Activated naive CD8-positive, alpha-beta T cell treated with anti-CD3 and anti-CD28 coated beads, Interleukin-2, amount 50 U/mL, for 24 hours (primary cell): Measurements from ENCODE around the gene DIPK1A.
A peak's percentile ranks its signal among the peaks of the same experiment; 100 is the strongest.
"Not testable (repeated sequence)": the region's sequence is repeated elsewhere in the genome, so short reads cannot be mapped to it uniquely, and the experiment has no call there.

ENCODE experiments used
- ATAC-seq: fragments of 150-1000 bp; cut with Tn5 transposase; one replicate; pipeline ENCODE4 v1.10.0; 2021
- DNase-seq: peaks from one replicate; pipeline ENCODE4 v3.0.0; 2021
- H3K27ac Mint-ChIP-seq: one replicate; pipeline ENCODE4 v1.8.0; 2021; ENCODE audit warnings: mild to moderate bottlenecking, mixed read lengths
- H3K27me3 Mint-ChIP-seq: one replicate; pipeline ENCODE4 v1.8.0; 2021; ENCODE audit warnings: mixed read lengths
- H3K36me3 Mint-ChIP-seq: one replicate; pipeline ENCODE4 v1.8.0; 2021; ENCODE audit warnings: low read depth, mixed read lengths
- H3K4me1 Mint-ChIP-seq: one replicate; pipeline ENCODE4 v1.8.0; 2021; ENCODE audit warnings: mixed read lengths
- H3K4me3 Mint-ChIP-seq: one replicate; pipeline ENCODE4 v1.8.0; 2021; ENCODE audit warnings: mild to moderate bottlenecking, moderate library complexity, mixed read lengths
- H3K9me3 Mint-ChIP-seq: one replicate; pipeline ENCODE4 v1.8.0; 2021; ENCODE audit warnings: mixed read lengths

Gene DIPK1A

GRCh38 chr1:92992054-92992453 is 30.8 kb upstream of the DIPK1A start:
- peaks cover 61% of the 10 kb centered on the region for H3K4me1 Mint-ChIP-seq
- no peak for ATAC-seq
- H3K27me3 Mint-ChIP-seq = no peaks in the 10 kb centered on the region
- DNase-seq = no peak
- no peaks in the 10 kb centered on the region for H3K9me3 Mint-ChIP-seq
- H3K36me3 Mint-ChIP-seq = no peaks in the 10 kb centered on the region
- H3K27ac Mint-ChIP-seq = peak overlapping the region; percentile 61
- no peak overlapping the region for H3K4me3 Mint-ChIP-seq

DNA sequence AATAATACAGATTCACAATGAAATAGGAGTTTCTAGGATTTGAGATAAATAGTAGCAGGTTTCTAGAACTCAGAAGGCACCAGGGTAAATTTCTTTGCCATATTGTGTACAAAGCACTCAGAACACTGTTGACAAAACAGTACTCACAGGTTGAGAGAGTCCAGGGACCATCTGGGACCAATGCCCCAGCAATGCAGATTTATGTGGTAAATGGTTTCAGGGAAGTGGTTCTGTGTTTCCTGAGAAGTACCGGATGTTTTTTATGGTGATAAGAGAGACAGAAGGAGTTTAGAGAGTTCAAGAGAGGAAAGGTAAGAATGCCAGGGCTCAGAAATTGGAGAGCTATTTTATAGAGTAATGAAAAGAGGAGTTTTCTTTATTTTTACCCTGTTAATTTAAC is 29.6 kb upstream of the DIPK1A start:
- DNase-seq (no peak), ATAC-seq (peak; percentile 46)
- Mint-ChIP-seq H3K9me3 (no peaks in the 10 kb centered on the region), H3K4me1 (peaks cover 62% of the 10 kb centered on the region), H3K27me3 (no peaks in the 10 kb centered on the region), H3K27ac (peak overlapping the region; percentile 79), H3K4me3 (peak overlapping the region; percentile 32), H3K36me3 (no peaks in the 10 kb centered on the region)

DNA sequence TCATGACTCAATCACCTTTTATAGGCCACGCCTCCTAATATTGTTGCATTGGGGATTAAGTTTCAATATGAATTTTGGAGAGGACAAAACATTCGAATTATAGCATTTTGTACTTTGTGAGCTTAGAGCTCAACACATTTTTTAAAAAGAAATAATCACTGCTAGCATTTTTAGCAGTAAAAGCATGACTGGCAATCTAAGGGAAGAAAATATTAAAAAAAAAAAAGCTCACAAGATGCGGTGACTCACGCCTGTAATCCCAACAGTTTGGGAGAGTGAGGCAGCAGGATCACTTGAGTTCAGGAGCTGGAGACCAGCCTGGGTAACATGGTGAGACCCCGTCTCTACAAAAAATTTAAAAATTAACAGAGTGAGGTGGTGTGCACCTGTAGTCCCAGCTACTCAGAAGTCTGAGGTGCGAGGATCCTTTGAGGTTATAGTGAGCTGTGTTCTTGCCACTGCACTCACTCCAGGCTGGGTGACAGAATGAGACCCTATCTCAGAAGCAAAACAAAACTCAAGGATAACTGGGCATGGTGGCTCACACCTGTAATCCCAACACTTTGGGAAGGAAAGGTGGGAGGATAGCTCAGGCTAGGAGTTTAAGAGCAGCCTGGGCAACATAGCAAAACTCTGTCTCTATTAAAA is 28.8 kb upstream of the DIPK1A start:
- DNase-seq (no peak), ATAC-seq (no peak)
- peaks cover 4% of the 10 kb centered on the region for H3K36me3 Mint-ChIP-seq
- H3K9me3 Mint-ChIP-seq = no peaks in the 10 kb centered on the region
- peak overlapping the region; percentile 79 for H3K27ac Mint-ChIP-seq
- peak overlapping the region; percentile 14 for H3K4me3 Mint-ChIP-seq
- no peaks in the 10 kb centered on the region for H3K27me3 Mint-ChIP-seq
- peaks cover 66% of the 10 kb centered on the region for H3K4me1 Mint-ChIP-seq

GRCh38 chr1:92989253-92989652 is 28.0 kb upstream of the DIPK1A start:
- no peak overlapping the region for H3K4me3 Mint-ChIP-seq
- H3K27me3 Mint-ChIP-seq = no peaks in the 10 kb centered on the region
- H3K36me3 Mint-ChIP-seq = peaks cover 4% of the 10 kb centered on the region
- no peaks in the 10 kb centered on the region for H3K9me3 Mint-ChIP-seq
- H3K4me1 Mint-ChIP-seq = peaks cover 71% of the 10 kb centered on the region
- peak; percentile 63 for ATAC-seq
- DNase-seq = no peak
- peak overlapping the region; percentile 50 for H3K27ac Mint-ChIP-seq

DNA sequence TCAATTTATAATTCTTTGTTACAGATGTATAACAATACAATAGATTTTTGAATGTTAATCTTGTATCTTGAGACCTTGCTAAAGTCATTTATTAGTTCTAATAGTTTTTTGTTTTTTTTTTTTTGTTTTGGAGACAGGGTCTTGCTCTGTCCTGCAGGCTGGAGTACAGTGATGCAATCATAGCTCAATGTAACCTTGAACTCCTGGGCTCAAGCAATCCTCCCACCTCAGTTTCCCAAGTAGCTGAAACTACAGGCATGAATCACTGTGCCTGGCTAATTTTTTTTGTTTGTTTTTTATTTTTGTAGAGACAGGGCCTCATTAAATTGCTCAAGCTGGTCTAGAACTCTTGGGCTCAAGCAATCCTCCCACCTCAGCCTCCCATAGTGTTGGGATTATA is 26.2 kb upstream of the DIPK1A start:
- ATAC-seq = no peak
- H3K27ac Mint-ChIP-seq = no peak overlapping the region
- peaks cover 56% of the 10 kb centered on the region for H3K4me1 Mint-ChIP-seq

GRCh38 chr1:92985101-92985500 is 23.8 kb upstream of the DIPK1A start:
- H3K36me3 Mint-ChIP-seq = peaks cover 11% of the 10 kb centered on the region
- peaks cover 4% of the 10 kb centered on the region for H3K9me3 Mint-ChIP-seq
- peaks cover 56% of the 10 kb centered on the region for H3K4me1 Mint-ChIP-seq
- DNase-seq (no peak), ATAC-seq (no peak)
- no peak overlapping the region for H3K4me3 Mint-ChIP-seq
- H3K27me3 Mint-ChIP-seq = no peaks in the 10 kb centered on the region
- H3K27ac Mint-ChIP-seq = no peak overlapping the region

More for the DNA sequence above, 26.2 kb upstream of the DIPK1A start:
- Mint-ChIP-seq H3K9me3 (peaks cover 4% of the 10 kb centered on the region), H3K4me3 (no peak overlapping the region), H3K36me3 (peaks cover 7% of the 10 kb centered on the region), H3K27me3 (no peaks in the 10 kb centered on the region)
- no peak for DNase-seq

DNA sequence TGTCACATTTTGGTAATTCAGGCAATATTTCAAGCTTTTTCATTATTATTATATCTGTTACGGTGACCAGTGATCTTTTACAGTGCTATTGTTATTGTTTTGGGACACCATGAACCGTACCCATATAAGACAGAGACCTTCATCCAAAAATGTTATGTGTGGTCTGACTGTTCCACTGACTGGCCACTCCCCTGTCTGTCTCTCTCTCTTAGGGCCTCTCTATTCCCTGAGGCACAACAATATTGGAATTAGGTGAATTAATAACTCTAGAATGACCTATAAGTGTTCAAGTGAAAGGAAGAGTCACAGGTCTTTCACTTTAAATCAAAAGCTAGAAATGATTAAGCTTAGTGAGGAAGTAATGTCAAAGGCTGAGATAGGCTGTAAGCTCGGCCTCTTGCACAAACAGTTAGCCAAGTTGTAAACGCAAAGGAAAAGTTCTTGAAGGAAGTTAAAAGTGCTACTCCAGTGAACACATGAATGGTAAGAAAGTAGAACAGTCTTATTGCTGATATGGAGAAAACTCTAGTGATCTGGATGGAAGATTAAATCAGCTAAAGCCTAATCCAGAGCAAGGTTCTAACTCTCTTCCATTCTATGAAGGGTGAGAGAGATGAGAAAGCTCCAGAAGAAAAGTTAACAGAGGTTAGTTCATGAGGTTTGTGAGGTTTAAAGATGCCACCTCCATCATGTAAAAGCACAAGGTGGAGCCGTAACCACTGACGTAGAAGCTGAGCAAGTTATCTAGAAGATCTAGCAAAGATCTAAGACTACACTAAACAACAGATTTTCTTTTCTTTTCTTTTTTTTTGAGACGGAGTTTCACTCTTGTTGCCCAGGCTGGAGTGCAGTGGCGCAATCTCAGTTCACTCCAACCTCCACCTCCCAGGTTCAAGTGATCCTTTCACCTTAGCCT is 19.7 kb upstream of the DIPK1A start:
- no peak for DNase-seq
- peak overlapping the region; percentile 56 for H3K4me3 Mint-ChIP-seq
- peaks cover 4% of the 10 kb centered on the region for H3K9me3 Mint-ChIP-seq
- H3K4me1 Mint-ChIP-seq = peaks cover 67% of the 10 kb centered on the region
- peaks cover 11% of the 10 kb centered on the region for H3K36me3 Mint-ChIP-seq
- peak; percentile 50 for ATAC-seq
- peak overlapping the region; percentile 96 for H3K27ac Mint-ChIP-seq
- no peaks in the 10 kb centered on the region for H3K27me3 Mint-ChIP-seq

- no peaks in the 10 kb centered on the region for H3K27me3 Mint-ChIP-seq
- DNase-seq = peak; percentile 45
- peaks cover 90% of the 10 kb centered on the region for H3K4me1 Mint-ChIP-seq
- peak; percentile 18 for ATAC-seq
- no peaks in the 10 kb centered on the region for H3K9me3 Mint-ChIP-seq
- H3K4me3 Mint-ChIP-seq = peak overlapping the region; percentile 2
- H3K27ac Mint-ChIP-seq = peak overlapping the region; percentile 94
- no peaks in the 10 kb centered on the region for H3K36me3 Mint-ChIP-seq
Measured at GRCh38 chr1:92975551-92976232, 14.4 kb upstream of the DIPK1A start.

- H3K4me3 Mint-ChIP-seq, H3K36me3 Mint-ChIP-seq, H3K27me3 Mint-ChIP-seq, ATAC-seq, H3K9me3 Mint-ChIP-seq, DNase-seq: not testable (repeated sequence)
- peak overlapping the region; percentile 89 for H3K27ac Mint-ChIP-seq
- H3K4me1 Mint-ChIP-seq = peaks cover 85% of the 10 kb centered on the region
Measured at GRCh38 chr1:92974112-92974511, 12.8 kb upstream of the DIPK1A start.

GRCh38 chr1:92973203-92973897 is 12.1 kb upstream of the DIPK1A start:
- H3K9me3 Mint-ChIP-seq = no peaks in the 10 kb centered on the region
- DNase-seq (no peak), ATAC-seq (peak; percentile 40)
- H3K4me1 Mint-ChIP-seq = peaks cover 84% of the 10 kb centered on the region
- peak overlapping the region; percentile 89 for H3K27ac Mint-ChIP-seq
- H3K36me3 Mint-ChIP-seq = no peaks in the 10 kb centered on the region
- no peaks in the 10 kb centered on the region for H3K27me3 Mint-ChIP-seq
- peak overlapping the region; percentile 53 for H3K4me3 Mint-ChIP-seq

- no peak overlapping the region for H3K4me3 Mint-ChIP-seq
- peak overlapping the region; percentile 89 for H3K27ac Mint-ChIP-seq
- H3K27me3 Mint-ChIP-seq = no peaks in the 10 kb centered on the region
- no peaks in the 10 kb centered on the region for H3K9me3 Mint-ChIP-seq
- H3K36me3 Mint-ChIP-seq = no peaks in the 10 kb centered on the region
- DNase-seq (no peak), ATAC-seq (no peak)
- H3K4me1 Mint-ChIP-seq = peaks cover 83% of the 10 kb centered on the region
Measured at GRCh38 chr1:92972409-92973129, 11.3 kb upstream of the DIPK1A start.

DNA sequence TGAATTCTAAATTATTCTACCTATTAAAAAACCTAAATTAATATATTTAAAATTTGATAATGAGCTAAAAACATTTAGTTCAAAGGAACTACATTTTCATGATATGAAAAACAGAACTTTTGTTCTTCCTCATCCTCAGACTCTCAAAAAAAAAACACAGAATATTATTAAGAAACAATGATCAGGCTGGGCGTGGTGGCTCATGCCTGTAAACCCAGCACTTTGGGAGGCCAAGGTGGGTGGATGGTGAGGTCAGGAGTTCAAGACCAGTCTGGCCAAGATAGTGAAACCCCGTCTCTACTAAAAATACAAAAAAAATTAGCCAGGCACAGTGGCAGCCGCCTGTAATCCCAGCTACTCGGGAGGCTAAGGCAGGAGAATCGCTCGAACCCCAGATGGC is 10.7 kb upstream of the DIPK1A start:
- H3K4me1 Mint-ChIP-seq = peaks cover 77% of the 10 kb centered on the region
- not testable (repeated sequence) for H3K4me3 Mint-ChIP-seq, H3K9me3 Mint-ChIP-seq, H3K27me3 Mint-ChIP-seq, ATAC-seq, H3K36me3 Mint-ChIP-seq, DNase-seq
- H3K27ac Mint-ChIP-seq = peak overlapping the region; percentile 46

- Mint-ChIP-seq H3K4me3 (no peak overlapping the region), H3K9me3 (no peaks in the 10 kb centered on the region), H3K4me1 (peaks cover 69% of the 10 kb centered on the region), H3K36me3 (no peaks in the 10 kb centered on the region), H3K27ac (no peak overlapping the region), H3K27me3 (no peaks in the 10 kb centered on the region)
- ATAC-seq = no peak
- no peak for DNase-seq
Measured at GRCh38 chr1:92970990-92971689, 9.9 kb upstream of the DIPK1A start.
